B cell (primary cell): ENCODE data around the gene CBL.

Experiments used
- CTCF ChIP-seq: fragments of 200-600 bp; IDR thresholded peaks from one replicate; pipeline ENCODE4 v1.8.0; 2022; ENCODE audit warnings: antibody characterized with exemption, mild to moderate bottlenecking
- EZH2 ChIP-seq: IDR thresholded peaks from 2 replicates; pipeline ENCODE4 v1.6.1; 2012; ENCODE audit warnings: borderline replicate concordance, low read depth, mild to moderate bottlenecking, moderate library complexity, low read length; ENCODE audit not compliant: insufficient read depth, poor library complexity, severe bottlenecking

GRCh38 chr11:119335091-119335654 lies 129.0 kb downstream of the CBL start:
- TF ChIP-seq EZH2 (no peak), CTCF (no peak)
